ENCODE data around the gene PCCA. TPM values are rescaled to one million over a fixed set of nuclear protein-coding genes. Genes with fewer than 3 reads are reported as not detected.

Gene PCCA
- total and polyA plus RNA-seq, 12 donors, result 27.6 to 176 (median 97.7) TPM

GRCh38 chr13:100549316-100549715, 460.4 kb downstream of the PCCA start:
- intact Hi-C loops (cut with DNase I), result no loop called here
- peak in 1 of 7 donors; percentile 39 for DNase-seq
- H3K36me3 ChIP-seq (replicated peaks in 1 of 2), result no peaks in the 10 kb centered on the region
- H3K27ac ChIP-seq, result no peak overlapping the region
- no peak overlapping the region for H3K4me3 ChIP-seq
- H3K27me3 ChIP-seq, result no peaks in the 10 kb centered on the region
- H3K4me1 ChIP-seq (replicated peaks in 1 of 2), result peaks cover 0 to 11% of the 10 kb centered on the region in 2 donors
- no peak for TF ChIP-seq POLR2A (IDR thresholded peaks at IDR 0.05)
- no peak for TF ChIP-seq CTCF (IDR thresholded peaks at IDR 0.05)
- H3K9me3 ChIP-seq (replicated peaks in 1 of 3), result no peaks in the 10 kb centered on the region
- 94 to 96% (median 95%) methylated on average over 9 of the region's 9 CpGs for WGBS, 4 donors

- H3K36me3 ChIP-seq (replicated peaks in 1 of 2), result no peaks in the 10 kb centered on the region
- H3K9me3 ChIP-seq (replicated peaks in 1 of 3), result no peaks in the 10 kb centered on the region
- peaks cover 0 to 6% of the 10 kb centered on the region in 2 donors for H3K4me1 ChIP-seq (replicated peaks in 1 of 2)
- no peaks in the 10 kb centered on the region for H3K27me3 ChIP-seq
- WGBS, 4 donors, result 94 to 100% (median 95%) methylated on average over 4 to 11 of the region's 11 CpGs
- TF ChIP-seq CTCF (IDR thresholded peaks at IDR 0.05) (no peak), POLR2A (IDR thresholded peaks at IDR 0.05) (no peak)
- peak in 1 of 7 donors; percentile 39 for DNase-seq
- no peak overlapping the region for H3K4me3 ChIP-seq
- intact Hi-C loops (cut with DNase I), result no loop called here
- H3K27ac ChIP-seq, result no peak overlapping the region
Measured at GRCh38 chr13:100552755-100553154, 463.9 kb downstream of the PCCA start.

- no peak for DNase-seq
- no peak overlapping the region for H3K4me3 ChIP-seq
- 91 to 96% (median 94%) methylated on average over 8 of the region's 8 CpGs for WGBS, 4 donors
- peaks cover 0 to 9% of the 10 kb centered on the region in 2 donors for H3K4me1 ChIP-seq (replicated peaks in 1 of 2)
- H3K36me3 ChIP-seq (replicated peaks in 1 of 2), result no peaks in the 10 kb centered on the region
- TF ChIP-seq CTCF (IDR thresholded peaks at IDR 0.05), result no peak
- H3K27ac ChIP-seq, result peak overlapping the region in 3 of 5 donors; percentile 31 to 67 (median 54)
- intact Hi-C loops (cut with DNase I), result no loop called here
- no peaks in the 10 kb centered on the region for H3K9me3 ChIP-seq (replicated peaks in 1 of 3)
- no peaks in the 10 kb centered on the region for H3K27me3 ChIP-seq
Measured at GRCh38 chr13:100559886-100560285, 471.0 kb downstream of the PCCA start.

GRCh38 chr13:100560498-100561157, 471.7 kb downstream of the PCCA start:
- peaks cover 0 to 9% of the 10 kb centered on the region in 2 donors for H3K4me1 ChIP-seq (replicated peaks in 1 of 2)
- H3K9me3 ChIP-seq (replicated peaks in 1 of 3), result no peaks in the 10 kb centered on the region
- DNase-seq, result no peak
- no peak overlapping the region for H3K4me3 ChIP-seq
- H3K27me3 ChIP-seq, result no peaks in the 10 kb centered on the region
- intact Hi-C loops (cut with DNase I), result no loop called here
- WGBS, 4 donors, result 81 to 85% (median 84%) methylated on average over 13 to 15 of the region's 15 CpGs
- H3K27ac ChIP-seq, result peak overlapping the region in 3 of 5 donors; percentile 31 to 67 (median 54)
- H3K36me3 ChIP-seq (replicated peaks in 1 of 2), result no peaks in the 10 kb centered on the region
- TF ChIP-seq CTCF (IDR thresholded peaks at IDR 0.05), result no peak
- TF ChIP-seq POLR2A (IDR thresholded peaks at IDR 0.05), result no peak

All from adrenal gland (tissue), 12 donors.